DOHH2 (cell line): ENCODE data around the gene DOK6.

ENCODE experiments used
- CTCF ChIP-seq: fragments of 200-600 bp; sonication (generic); IDR thresholded peaks from one replicate; pipeline ENCODE4 v1.5.1; 2014; ENCODE audit warnings: antibody characterized with exemption, mild to moderate bottlenecking, low read depth, low read length; ENCODE audit not compliant: poor library complexity, severe bottlenecking
- EZH2phosphoT487 ChIP-seq: fragments of 200-600 bp; sonication (generic); IDR thresholded peaks from 2 replicates; pipeline ENCODE4 v1.6.1; 2017; ENCODE audit warnings: borderline replicate concordance, mild to moderate bottlenecking, antibody characterized with exemption, low read length, moderate library complexity, mixed read lengths

- no peak for TF ChIP-seq CTCF
- TF ChIP-seq EZH2phosphoT487 = no peak
These were observed 389.1 kb downstream of the DOK6 start for GRCh38 chr18:69789794-69790193.
